SU-DHL-6 (cell line): ENCODE measurements around the gene ASB13.
A peak's percentile ranks its signal among the peaks of the same experiment; 100 is the strongest.

ENCODE experiments used
- CTCF ChIP-seq: fragments of 200-600 bp; sonication (generic); IDR thresholded peaks from one replicate; pipeline ENCODE4 v1.5.1; 2017; ENCODE audit warnings: antibody characterized with exemption, mild to moderate bottlenecking, low read length, moderate library complexity; ENCODE audit not compliant: insufficient read depth, poor library complexity, severe bottlenecking
- EZH2phosphoT487 ChIP-seq: fragments of 200-600 bp; sonication (generic), shearing (Covaris generic); conservative IDR thresholded peaks from 2 replicates; pipeline ENCODE4 v1.6.1; 2018; ENCODE audit warnings: mild to moderate bottlenecking, antibody characterized with exemption, low read length, moderate library complexity, mixed read lengths

GRCh38 chr10:5629303-5630111, 36.9 kb downstream of the ASB13 start:
- TF ChIP-seq CTCF, result peak; percentile 90
- no peak for TF ChIP-seq EZH2phosphoT487
